Neural cell (in vitro differentiated cells): ENCODE measurements around the gene SLC4A5. TPM values are rescaled to one million over a fixed set of nuclear protein-coding genes. Genes with fewer than 3 reads are reported as not detected.

Experiments used
- H2AFZ ChIP-seq: fragments of 200-600, 300-800 bp; sonication (generic), shearing (Covaris generic); 2 replicates; pipeline ENCODE4 v1.6.0; 2014; ENCODE audit warnings: low read depth, mild to moderate bottlenecking, antibody characterized with exemption, low read length, moderate library complexity
- H3F3A ChIP-seq: fragments of 200-600 bp; shearing (Covaris generic); 2 replicates; pipeline ENCODE4 v1.6.1; 2016; ENCODE audit warnings: mild to moderate bottlenecking, moderate library complexity, mixed read lengths, antibody characterized with exemption, low read length; ENCODE audit not compliant: insufficient read depth, poor library complexity, severe bottlenecking
- H3K27ac ChIP-seq: fragments of 200-600, 300-800 bp; sonication (generic), shearing (Covaris generic); 2 replicates; pipeline ENCODE4 v1.5.1; 2014; ENCODE audit warnings: mild to moderate bottlenecking, low read length, moderate library complexity
- H3K27me3 ChIP-seq: fragments of 300-800, 200-600 bp; sonication (generic), shearing (Covaris generic); 2 replicates; pipeline ENCODE4 v1.6.0; 2014; ENCODE audit warnings: mild to moderate bottlenecking, low read depth, low read length, moderate library complexity; ENCODE audit not compliant: insufficient read depth
- H3K36me3 ChIP-seq: fragments of 300-800, 200-600 bp; sonication (generic), shearing (Covaris generic); 2 replicates; pipeline ENCODE4 v1.5.1; 2014; ENCODE audit warnings: mild to moderate bottlenecking, antibody characterized with exemption, low read length, moderate library complexity; ENCODE audit not compliant: insufficient read depth
- H3K4me2 ChIP-seq: fragments of 300-800, 200-600 bp; sonication (generic), shearing (Covaris generic); 2 replicates; pipeline ENCODE4 v1.6.0; 2014; ENCODE audit warnings: mild to moderate bottlenecking, low read length
- H3K4me3 ChIP-seq: fragments of 300-800, 200-600 bp; sonication (generic), shearing (Covaris generic); 2 replicates; pipeline ENCODE4 v1.5.1; 2014; ENCODE audit warnings: mild to moderate bottlenecking, low read length, moderate library complexity
- H3K79me2 ChIP-seq: fragments of 200-600 bp; shearing (Covaris generic); replicated peaks from 2 replicates; pipeline ENCODE4 v1.6.0; 2014; ENCODE audit warnings: mild to moderate bottlenecking, low read length, moderate library complexity; ENCODE audit not compliant: insufficient read depth
- H3K9ac ChIP-seq: fragments of 300-800, 200-600 bp; sonication (generic), shearing (Covaris generic); 2 replicates; pipeline ENCODE4 v1.6.1; 2016; ENCODE audit warnings: mild to moderate bottlenecking, low read length, mixed read lengths
- H3K9me2 ChIP-seq: fragments of 200-600 bp; shearing (Covaris generic); 2 replicates; pipeline ENCODE4 v1.6.1; 2016; ENCODE audit warnings: mild to moderate bottlenecking, low read length, mixed read lengths; ENCODE audit not compliant: insufficient read depth
- H3K9me3 ChIP-seq: fragments of 200-600, 300-800 bp; sonication (generic), shearing (Covaris generic); 2 replicates; pipeline ENCODE4 v1.6.1; 2016; ENCODE audit warnings: mild to moderate bottlenecking, mixed run types, low read length, moderate library complexity, mixed read lengths
- H4K20me1 ChIP-seq: fragments of 200-600 bp; shearing (Covaris generic); 2 replicates; pipeline ENCODE4 v1.6.1; 2016; ENCODE audit warnings: mild to moderate bottlenecking, mixed run types; ENCODE audit not compliant: insufficient read depth
- EP300 ChIP-seq: fragments of 450-650 bp; conservative IDR thresholded peaks from 2 replicates; pipeline ENCODE4 v1.6.1; 2014; ENCODE audit warnings: antibody characterized with exemption, mild to moderate bottlenecking, moderate library complexity; ENCODE audit not compliant: poor library complexity, severe bottlenecking
- POLR2AphosphoS5 ChIP-seq: IDR thresholded peaks from 2 replicates; pipeline ENCODE4 v1.6.1; 2012
- RAD21 ChIP-seq: fragments of 450-650 bp; conservative IDR thresholded peaks from 2 replicates; pipeline ENCODE4 v1.6.1; 2014; ENCODE audit warnings: antibody characterized with exemption, mild to moderate bottlenecking, moderate library complexity
- SMC3 ChIP-seq: fragments of 450-650 bp; conservative IDR thresholded peaks from 2 replicates; pipeline ENCODE4 v1.6.1; 2014; ENCODE audit warnings: antibody characterized with exemption, mild to moderate bottlenecking, moderate library complexity; ENCODE audit not compliant: poor library complexity
- TAF1 ChIP-seq: IDR thresholded peaks from 2 replicates; pipeline ENCODE4 v1.6.1; 2012; ENCODE audit warnings: low read depth
- polyA plus RNA-seq: library from polyadenylated mRNA; depleted of rRNA; stranded (reverse); fragments of >200 nt; gene quantifications from 2 replicates; pipeline ENCODE4 v1.2.3, GENCODE V29; 2014
- TF ChIP-seq, protein P1 (sequence below): fragments of 450-650 bp; IDR thresholded peaks from 2 replicates; pipeline ENCODE4 v1.5.1; 2014; ENCODE audit warnings: antibody characterized with exemption, mild to moderate bottlenecking, moderate library complexity; ENCODE audit not compliant: poor library complexity, severe bottlenecking
- TF ChIP-seq, protein P2 (sequence below): IDR thresholded peaks from 2 replicates; pipeline ENCODE4 v1.6.1; 2012; ENCODE audit warnings: borderline replicate concordance

SLC4A5 gene
- polyA plus RNA-seq, 1 donor from 2014 or later, result 3.9 TPM

DNA sequence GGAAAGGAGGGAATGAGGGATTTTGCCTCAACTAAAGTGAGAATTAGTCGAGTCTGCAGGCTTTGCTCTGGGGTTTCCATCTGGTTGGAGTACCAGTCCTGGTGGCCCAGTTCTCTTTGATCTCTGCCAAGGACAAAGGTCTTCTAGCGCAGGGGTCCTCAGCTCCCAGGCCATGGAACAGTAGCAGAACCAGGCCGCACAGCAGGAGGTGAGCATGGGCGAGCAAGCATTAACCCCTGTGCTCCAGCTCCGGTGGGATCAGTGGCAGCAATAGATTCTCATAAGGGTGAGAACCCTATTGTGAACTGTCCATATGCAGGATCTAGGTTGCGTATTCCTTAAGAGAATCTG, 120.9 kb downstream of the SLC4A5 start:
- no peak for TF ChIP-seq SMC3
- TF ChIP-seq, protein P1, sequence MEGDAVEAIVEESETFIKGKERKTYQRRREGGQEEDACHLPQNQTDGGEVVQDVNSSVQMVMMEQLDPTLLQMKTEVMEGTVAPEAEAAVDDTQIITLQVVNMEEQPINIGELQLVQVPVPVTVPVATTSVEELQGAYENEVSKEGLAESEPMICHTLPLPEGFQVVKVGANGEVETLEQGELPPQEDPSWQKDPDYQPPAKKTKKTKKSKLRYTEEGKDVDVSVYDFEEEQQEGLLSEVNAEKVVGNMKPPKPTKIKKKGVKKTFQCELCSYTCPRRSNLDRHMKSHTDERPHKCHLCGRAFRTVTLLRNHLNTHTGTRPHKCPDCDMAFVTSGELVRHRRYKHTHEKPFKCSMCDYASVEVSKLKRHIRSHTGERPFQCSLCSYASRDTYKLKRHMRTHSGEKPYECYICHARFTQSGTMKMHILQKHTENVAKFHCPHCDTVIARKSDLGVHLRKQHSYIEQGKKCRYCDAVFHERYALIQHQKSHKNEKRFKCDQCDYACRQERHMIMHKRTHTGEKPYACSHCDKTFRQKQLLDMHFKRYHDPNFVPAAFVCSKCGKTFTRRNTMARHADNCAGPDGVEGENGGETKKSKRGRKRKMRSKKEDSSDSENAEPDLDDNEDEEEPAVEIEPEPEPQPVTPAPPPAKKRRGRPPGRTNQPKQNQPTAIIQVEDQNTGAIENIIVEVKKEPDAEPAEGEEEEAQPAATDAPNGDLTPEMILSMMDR, result no peak
- TF ChIP-seq POLR2AphosphoS5, result no peak
- no peak for TF ChIP-seq RAD21
- TF ChIP-seq, protein P2, sequence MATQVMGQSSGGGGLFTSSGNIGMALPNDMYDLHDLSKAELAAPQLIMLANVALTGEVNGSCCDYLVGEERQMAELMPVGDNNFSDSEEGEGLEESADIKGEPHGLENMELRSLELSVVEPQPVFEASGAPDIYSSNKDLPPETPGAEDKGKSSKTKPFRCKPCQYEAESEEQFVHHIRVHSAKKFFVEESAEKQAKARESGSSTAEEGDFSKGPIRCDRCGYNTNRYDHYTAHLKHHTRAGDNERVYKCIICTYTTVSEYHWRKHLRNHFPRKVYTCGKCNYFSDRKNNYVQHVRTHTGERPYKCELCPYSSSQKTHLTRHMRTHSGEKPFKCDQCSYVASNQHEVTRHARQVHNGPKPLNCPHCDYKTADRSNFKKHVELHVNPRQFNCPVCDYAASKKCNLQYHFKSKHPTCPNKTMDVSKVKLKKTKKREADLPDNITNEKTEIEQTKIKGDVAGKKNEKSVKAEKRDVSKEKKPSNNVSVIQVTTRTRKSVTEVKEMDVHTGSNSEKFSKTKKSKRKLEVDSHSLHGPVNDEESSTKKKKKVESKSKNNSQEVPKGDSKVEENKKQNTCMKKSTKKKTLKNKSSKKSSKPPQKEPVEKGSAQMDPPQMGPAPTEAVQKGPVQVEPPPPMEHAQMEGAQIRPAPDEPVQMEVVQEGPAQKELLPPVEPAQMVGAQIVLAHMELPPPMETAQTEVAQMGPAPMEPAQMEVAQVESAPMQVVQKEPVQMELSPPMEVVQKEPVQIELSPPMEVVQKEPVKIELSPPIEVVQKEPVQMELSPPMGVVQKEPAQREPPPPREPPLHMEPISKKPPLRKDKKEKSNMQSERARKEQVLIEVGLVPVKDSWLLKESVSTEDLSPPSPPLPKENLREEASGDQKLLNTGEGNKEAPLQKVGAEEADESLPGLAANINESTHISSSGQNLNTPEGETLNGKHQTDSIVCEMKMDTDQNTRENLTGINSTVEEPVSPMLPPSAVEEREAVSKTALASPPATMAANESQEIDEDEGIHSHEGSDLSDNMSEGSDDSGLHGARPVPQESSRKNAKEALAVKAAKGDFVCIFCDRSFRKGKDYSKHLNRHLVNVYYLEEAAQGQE, result no peak
- no peak overlapping the region for H3K4me3 ChIP-seq
- no peaks in the 10 kb centered on the region for H3K9me2 ChIP-seq
- H3K27me3 ChIP-seq, result no peaks in the 10 kb centered on the region
- no peak overlapping the region for H3K4me2 ChIP-seq
- no peaks in the 10 kb centered on the region for H3K79me2 ChIP-seq
- no peaks in the 10 kb centered on the region for H4K20me1 ChIP-seq
- no peaks in the 10 kb centered on the region for H3F3A ChIP-seq
- H3K9me3 ChIP-seq, result no peaks in the 10 kb centered on the region
- H3K27ac ChIP-seq, result no peak overlapping the region
- no peaks in the 10 kb centered on the region for H3K36me3 ChIP-seq
- H2AFZ ChIP-seq, result no peak overlapping the region
- no peak overlapping the region for H3K9ac ChIP-seq

DNA sequence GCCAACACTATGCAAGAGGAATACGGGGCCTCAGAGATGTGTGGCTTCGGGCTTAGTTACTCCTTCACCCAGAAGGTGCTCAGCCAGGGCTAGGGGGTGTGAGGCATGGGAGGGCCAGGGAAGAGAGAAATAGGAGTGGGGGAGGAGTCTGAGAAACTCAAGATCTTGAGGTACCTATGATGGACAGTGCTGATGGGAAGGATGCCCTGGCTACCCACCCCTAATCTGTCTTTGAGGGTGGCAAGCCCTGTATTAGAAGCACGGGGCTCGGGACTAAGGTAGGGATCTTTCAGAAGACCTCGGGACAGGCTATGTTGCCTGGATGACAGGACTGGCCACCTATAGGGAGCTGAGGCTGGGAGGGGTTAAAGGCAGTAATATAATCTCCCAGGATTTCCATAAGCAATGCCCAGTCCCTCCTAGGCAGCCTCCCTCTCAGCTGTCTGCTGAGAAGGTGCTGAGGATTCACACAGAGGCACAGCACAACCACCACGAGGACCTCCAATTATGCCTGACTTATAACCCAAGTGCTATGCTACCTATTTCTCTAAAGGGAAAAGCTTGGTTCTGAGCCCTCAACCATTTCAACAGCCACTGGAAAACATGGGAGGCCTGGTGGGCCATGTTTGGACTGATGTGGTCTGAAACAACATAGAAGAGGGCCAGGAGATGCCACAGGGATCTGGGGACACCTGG, 121.5 kb downstream of the SLC4A5 start:
- no peaks in the 10 kb centered on the region for H3K9me3 ChIP-seq

More for the DNA sequence above, 121.5 kb downstream of the SLC4A5 start:
- no peaks in the 10 kb centered on the region for H3K27me3 ChIP-seq
- H3F3A ChIP-seq, result no peaks in the 10 kb centered on the region
- H3K9me2 ChIP-seq, result no peaks in the 10 kb centered on the region
- no peak overlapping the region for H3K4me2 ChIP-seq
- H4K20me1 ChIP-seq, result no peaks in the 10 kb centered on the region
- no peak overlapping the region for H2AFZ ChIP-seq
- no peak overlapping the region for H3K27ac ChIP-seq
- H3K36me3 ChIP-seq, result no peaks in the 10 kb centered on the region
- H3K4me3 ChIP-seq, result no peak overlapping the region
- H3K9ac ChIP-seq, result no peak overlapping the region
- TF ChIP-seq RAD21 (no peak), TAF1 (no peak), EP300 (no peak)
- TF ChIP-seq, protein P1, result no peak
- H3K79me2 ChIP-seq, result no peaks in the 10 kb centered on the region
